HCT116 (cell line): Measurements from ENCODE around the gene FOXL2NB. TPM values are rescaled to one million over a fixed set of nuclear protein-coding genes. Genes with fewer than 3 reads are reported as not detected.
A peak's percentile ranks its signal among the peaks of the same experiment; 100 is the strongest.

Experiments
- ATAC-seq: fragments of 200-7000 bp; cut with Tn5 transposase; 2 replicates; pipeline ENCODE4 v1.9.1; 2020; ENCODE audit warnings: mild to moderate bottlenecking, moderate library complexity
- BruUV-seq: library from RNA; stranded (reverse); fragments of 400-500 nt; replicated peaks from 2 replicates; lab custom pipeline; 2021; lab: Mats Ljungman, UMichigan
- CTCF ChIA-PET: fragments of 300-600 bp; sonication (Branson Sonifier 250); formaldehyde crosslinking; loops from one replicate; lab custom pipeline; 2021; ENCODE audit warnings: antibody characterized with exemption; lab: Charles Lee
- POLR2A ChIA-PET: fragments of 300-600, 350-600 bp; sonication (Branson Sonifier 250); formaldehyde crosslinking; loops from one replicate; lab custom pipeline; 2021; ENCODE audit warnings: antibody characterized with exemption; lab: Charles Lee
- RAD21 ChIA-PET, 2 experiments: fragments of 300-600 bp; sonication (Branson Sonifier 250); formaldehyde crosslinking; loops; one replicate each; lab custom pipeline; 2023; ENCODE audit warnings: low total read pairs in 2 of 2; ENCODE audit not compliant: uncharacterized antibody in 2 of 2, unreplicated experiment in 2 of 2, low non-redundant PET in 1 of 2; lab: Charles Lee
- DNase-seq: peaks from one replicate; pipeline ENCODE4 v3.0.0-alpha.2; 2010; ENCODE audit warnings: low read depth, low spot score
- H2AFZ ChIP-seq: fragments of 200-600 bp; shearing (Covaris generic), sonication (generic); 2 replicates; pipeline ENCODE4 v1.6.1; 2017; ENCODE audit warnings: low read depth, mixed run types, mixed read lengths, antibody characterized with exemption, low read length; ENCODE audit not compliant: poor library complexity, severe bottlenecking
- H3K27ac ChIP-seq: 2 replicates; pipeline ENCODE4 v1.5.1; 2012; ENCODE audit warnings: low read depth, low read length
- H3K27me3 ChIP-seq: fragments of 200-600 bp; sonication (generic); 2 replicates; pipeline ENCODE4 v1.6.1; 2016; ENCODE audit warnings: mixed run types, low read length, mixed read lengths; ENCODE audit not compliant: insufficient read depth
- H3K36me3 ChIP-seq, 2 experiments: fragments of 200-500 bp in 1 of 2; fragments of 200-600 bp in 1 of 2; sonication (Bioruptor generic) in 1 of 2; sonication (generic) in 1 of 2; 2 replicates each; pipeline versions ENCODE4 v1.5.1 to v1.6.1; 2014 to 2016; ENCODE audit warnings: low read length in 2 of 2, inconsistent platforms in 1 of 2, mixed read lengths in 1 of 2, mixed run types in 1 of 2; ENCODE audit not compliant: insufficient read depth in 2 of 2, control insufficient read depth in 1 of 2
- H3K4me1 ChIP-seq, 2 experiments: fragments of 200-600 bp in 1 of 2; sonication (generic) in 1 of 2; 2 replicates each; pipeline versions ENCODE4 v1.5.1 to v1.6.1; 2012 to 2017; ENCODE audit warnings: low read length in 2 of 2, inconsistent platforms in 1 of 2, mild to moderate bottlenecking in 1 of 2, mixed read lengths in 1 of 2, mixed run types in 1 of 2, moderate library complexity in 1 of 2; ENCODE audit not compliant: insufficient read depth in 2 of 2, control insufficient read depth in 1 of 2
- H3K4me2 ChIP-seq: fragments of 200-600 bp; sonication (generic); 2 replicates; pipeline ENCODE4 v1.6.1; 2017; ENCODE audit warnings: mixed run types, low read length, mixed read lengths
- H3K4me3 ChIP-seq, 2 experiments: fragments of 200-600 bp in 1 of 2; sonication (generic) in 1 of 2; replicated peaks in 1 of 2; 2 replicates each; pipeline ENCODE4 v1.5.1; 2011 to 2016; ENCODE audit warnings: low read length in 2 of 2, control low read depth in 1 of 2, low read depth in 1 of 2, mild to moderate bottlenecking in 1 of 2, mixed read lengths in 1 of 2, mixed run types in 1 of 2
- H3K79me2 ChIP-seq: fragments of 200-600 bp; sonication (generic); 2 replicates; pipeline ENCODE4 v1.6.1; 2017; ENCODE audit warnings: mild to moderate bottlenecking, mixed run types, low read length, moderate library complexity, mixed read lengths; ENCODE audit not compliant: insufficient read depth
- H3K9ac ChIP-seq: fragments of 200-600 bp; sonication (generic); 2 replicates; pipeline ENCODE4 v1.6.1; 2016; ENCODE audit warnings: low read length, mixed read lengths
- H3K9me2 ChIP-seq: fragments of 200-600 bp; sonication (generic), shearing (Covaris generic); 2 replicates; pipeline ENCODE4 v1.6.1; 2017; ENCODE audit warnings: mixed run types, mild to moderate bottlenecking, moderate library complexity; ENCODE audit not compliant: insufficient read depth
- H3K9me3 ChIP-seq, 2 experiments: fragments of 200-500 bp in 1 of 2; fragments of 200-600 bp in 1 of 2; sonication (Bioruptor generic) in 1 of 2; sonication (generic) in 1 of 2; 2 replicates each; pipeline ENCODE4 v1.6.1; 2014 to 2017; ENCODE audit warnings: low read length in 2 of 2, mixed read lengths in 2 of 2, inconsistent platforms in 1 of 2, low read depth in 1 of 2, mild to moderate bottlenecking in 1 of 2, mixed run types in 1 of 2, moderate library complexity in 1 of 2; ENCODE audit not compliant: control insufficient read depth in 1 of 2, insufficient read depth in 1 of 2
- H4K20me1 ChIP-seq: fragments of 200-600 bp; sonication (generic), shearing (Covaris generic); 2 replicates; pipeline ENCODE4 v1.6.1; 2017; ENCODE audit warnings: mixed run types, mild to moderate bottlenecking, moderate library complexity; ENCODE audit not compliant: insufficient read depth
- CEBPB ChIP-seq: IDR thresholded peaks from 2 replicates; pipeline ENCODE4 v1.6.1; 2012; ENCODE audit warnings: low read depth
- ELF1 ChIP-seq: IDR thresholded peaks from 2 replicates; pipeline ENCODE4 v1.6.1; 2012; ENCODE audit warnings: low read depth, borderline replicate concordance
- POLR2A ChIP-seq: IDR thresholded peaks from 2 replicates; pipeline ENCODE4 v1.7.0; 2011; ENCODE audit warnings: borderline replicate concordance; ENCODE audit not compliant: insufficient read depth, insufficient read length; ENCODE audit errors: extremely low read depth
- POLR2AphosphoS5 ChIP-seq: IDR thresholded peaks from 2 replicates; pipeline ENCODE4 v1.6.1; 2011; ENCODE audit warnings: mild to moderate bottlenecking, low read depth, low read length, moderate library complexity
- RAD21 ChIP-seq: IDR thresholded peaks from 2 replicates; pipeline ENCODE4 v1.6.1; 2012; ENCODE audit warnings: low read depth, mild to moderate bottlenecking
- YY1 ChIP-seq: IDR thresholded peaks from 2 replicates; pipeline ENCODE4 v1.6.1; 2011; ENCODE audit warnings: low read length, low read depth, moderate library complexity, mild to moderate bottlenecking; ENCODE audit not compliant: insufficient replicate concordance; ENCODE audit errors: extremely low read depth
- intact Hi-C: fragments of 100-400 bp; cut with micrococcal nuclease; formaldehyde crosslinking; loops from 2 replicates; pipeline ENCODE4 v1.10.0; 2022
- total RNA-seq: library from RNA; stranded (reverse); gene quantifications from one replicate; pipeline ENCODE4 v1.2.1, GENCODE V29; 2021; ENCODE audit not compliant: unreplicated experiment
- TF ChIP-seq, protein P1 (sequence below), 3 experiments: fragments of 200-600 bp in 1 of 3; sonication (generic) in 1 of 3; IDR thresholded peaks in 2 of 3; conservative IDR thresholded peaks in 1 of 3; 2 replicates each; pipeline ENCODE4 v1.5.1; 2012 to 2017; ENCODE audit warnings: low read depth in 2 of 3, low read length in 2 of 3, antibody characterized with exemption in 1 of 3, borderline replicate concordance in 1 of 3, control low read depth in 1 of 3, mild to moderate bottlenecking in 1 of 3, mixed read lengths in 1 of 3, mixed run types in 1 of 3, moderate library complexity in 1 of 3; ENCODE audit not compliant: insufficient read depth in 1 of 3
- TF ChIP-seq, protein P2 (sequence below): IDR thresholded peaks from 2 replicates; pipeline ENCODE4 v1.6.1; 2012

The FOXL2NB gene
- total RNA-seq, 1 experiment from 2014 or later = 0.93 TPM

DNA sequence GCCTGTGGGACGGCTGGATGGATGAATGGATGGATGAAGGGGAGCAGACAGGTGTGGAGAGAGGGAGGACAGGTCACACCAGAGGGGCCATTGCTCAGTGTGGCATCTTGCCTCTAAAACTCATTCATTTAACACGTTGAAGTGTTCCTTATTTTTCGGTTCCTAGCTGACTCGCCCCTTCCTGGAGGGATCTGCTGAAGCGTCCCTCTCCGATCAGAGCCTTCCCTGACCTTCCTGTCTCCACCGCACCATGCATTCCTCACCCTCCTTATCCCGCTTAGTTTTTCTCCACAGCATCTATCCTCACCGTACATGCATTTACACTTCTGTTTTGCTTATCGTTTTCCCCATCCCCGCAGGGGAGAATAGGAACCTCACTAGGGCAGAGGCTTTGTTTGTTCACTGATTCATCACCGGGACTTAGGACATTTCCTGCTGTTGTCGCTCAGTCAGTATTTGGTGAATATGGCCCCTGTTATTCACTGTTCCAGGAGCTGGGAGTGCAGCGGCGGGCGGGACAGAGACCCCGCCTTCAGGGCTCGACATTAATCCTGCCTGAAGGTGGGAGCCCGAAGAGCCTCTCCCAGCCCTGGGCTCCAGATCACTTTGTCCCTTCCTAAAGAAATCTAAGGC lies 32.0 kb upstream of the FOXL2NB start:
- Histone ChIP-seq H4K20me1 (no peaks in the 10 kb centered on the region), H3K27me3 (no peaks in the 10 kb centered on the region), H3K79me2 (no peaks in the 10 kb centered on the region)
- TF ChIP-seq POLR2AphosphoS5 (no peak), YY1 (no peak), POLR2A (no peak), ELF1 (no peak), RAD21 (no peak), CEBPB (no peak)
- TF ChIP-seq, protein P1, sequence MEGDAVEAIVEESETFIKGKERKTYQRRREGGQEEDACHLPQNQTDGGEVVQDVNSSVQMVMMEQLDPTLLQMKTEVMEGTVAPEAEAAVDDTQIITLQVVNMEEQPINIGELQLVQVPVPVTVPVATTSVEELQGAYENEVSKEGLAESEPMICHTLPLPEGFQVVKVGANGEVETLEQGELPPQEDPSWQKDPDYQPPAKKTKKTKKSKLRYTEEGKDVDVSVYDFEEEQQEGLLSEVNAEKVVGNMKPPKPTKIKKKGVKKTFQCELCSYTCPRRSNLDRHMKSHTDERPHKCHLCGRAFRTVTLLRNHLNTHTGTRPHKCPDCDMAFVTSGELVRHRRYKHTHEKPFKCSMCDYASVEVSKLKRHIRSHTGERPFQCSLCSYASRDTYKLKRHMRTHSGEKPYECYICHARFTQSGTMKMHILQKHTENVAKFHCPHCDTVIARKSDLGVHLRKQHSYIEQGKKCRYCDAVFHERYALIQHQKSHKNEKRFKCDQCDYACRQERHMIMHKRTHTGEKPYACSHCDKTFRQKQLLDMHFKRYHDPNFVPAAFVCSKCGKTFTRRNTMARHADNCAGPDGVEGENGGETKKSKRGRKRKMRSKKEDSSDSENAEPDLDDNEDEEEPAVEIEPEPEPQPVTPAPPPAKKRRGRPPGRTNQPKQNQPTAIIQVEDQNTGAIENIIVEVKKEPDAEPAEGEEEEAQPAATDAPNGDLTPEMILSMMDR (IDR thresholded peaks at IDR 0.05 in 2 of 3, conservative IDR thresholded peaks at IDR 0.05 in 1 of 3; ENCODE audit: borderline replicate concordance in 1 of 3, insufficient read depth in 1 of 3, low read depth in 2 of 3, low read length in 2 of 3) = no peak
- TF ChIP-seq, protein P2, sequence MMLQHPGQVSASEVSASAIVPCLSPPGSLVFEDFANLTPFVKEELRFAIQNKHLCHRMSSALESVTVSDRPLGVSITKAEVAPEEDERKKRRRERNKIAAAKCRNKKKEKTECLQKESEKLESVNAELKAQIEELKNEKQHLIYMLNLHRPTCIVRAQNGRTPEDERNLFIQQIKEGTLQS = no peak
- TF ChIP-seq, all 23 proteins: peak for 0
- no peak for DNase-seq
- Histone ChIP-seq H3K4me2 (peak overlapping the region; percentile 98), H3K9ac (peak overlapping the region; percentile 69), H3K36me3 (no peaks in the 10 kb centered on the region), H3K27ac (peak overlapping the region; percentile 21; the same call in 1 of the 2 replicates), H3K4me1 (peaks cover 12 to 15% of the 10 kb centered on the region in 2 experiments; a peak in 3 of 4 replicates), H3K4me3 (peak overlapping the region; percentile 71 to 73), H3K9me2 (no peaks in the 10 kb centered on the region), H2AFZ (peak overlapping the region; percentile 37), H3K9me3 (no peaks in the 10 kb centered on the region)
- POLR2A ChIA-PET = interaction anchor here (0.7 to 2.4 kb wide), 7 partner anchors 14 to 653 kb away, joined by 3 to 17 read pairs (median 3); partner anchors contain the start of gene CEP70
- CTCF ChIA-PET = interaction anchor here (0.6 to 3.8 kb wide), 62 partner anchors 9 to 736 kb away, joined by 3 to 165 read pairs (median 4); partner anchors contain the start of genes CEP70, FAIM, FOXL2 and FOXL2NB
- RAD21 ChIA-PET = interaction anchor here (0.6 to 1.9 kb wide), 17 partner anchors 21 to 511 kb away, joined by 3 to 21 read pairs (median 4); partner anchors contain the start of gene CEP70 (in 2 of the 2)
- intact Hi-C loops = loop anchor here (5.0 kb wide), 4 partner anchors 83 to 728 kb away; partner anchors contain the start of genes ARMC8, FAIM and PIK3CB
- ATAC-seq = peak; percentile 23
- TSS peak; percentile 55 for BruUV-seq
